HS-27A (cell line): Measurements from ENCODE around the gene CARMIL3.

Source experiments
- DNase-seq: peaks from one replicate; pipeline ENCODE4 v3.0.0-alpha.2; 2012; ENCODE audit warnings: low read depth, missing footprints

CARMIL3 gene

GRCh38 chr14:24117179-24117578 is 65.4 kb downstream of the CARMIL3 start:
- no peak for DNase-seq
